ENCODE measurements around the gene ARL2BP.
"Not testable (repeated sequence)": the region's sequence is repeated elsewhere in the genome, so short reads cannot be mapped to it uniquely, and the experiment has no call there.

The ARL2BP gene

GRCh38 chr16:57264950-57265371, 19.9 kb downstream of the ARL2BP start:
- peak; percentile 3 for DNase-seq

- no peak for DNase-seq
Measured at GRCh38 chr16:57265850-57266530, 20.9 kb downstream of the ARL2BP start.

DNA sequence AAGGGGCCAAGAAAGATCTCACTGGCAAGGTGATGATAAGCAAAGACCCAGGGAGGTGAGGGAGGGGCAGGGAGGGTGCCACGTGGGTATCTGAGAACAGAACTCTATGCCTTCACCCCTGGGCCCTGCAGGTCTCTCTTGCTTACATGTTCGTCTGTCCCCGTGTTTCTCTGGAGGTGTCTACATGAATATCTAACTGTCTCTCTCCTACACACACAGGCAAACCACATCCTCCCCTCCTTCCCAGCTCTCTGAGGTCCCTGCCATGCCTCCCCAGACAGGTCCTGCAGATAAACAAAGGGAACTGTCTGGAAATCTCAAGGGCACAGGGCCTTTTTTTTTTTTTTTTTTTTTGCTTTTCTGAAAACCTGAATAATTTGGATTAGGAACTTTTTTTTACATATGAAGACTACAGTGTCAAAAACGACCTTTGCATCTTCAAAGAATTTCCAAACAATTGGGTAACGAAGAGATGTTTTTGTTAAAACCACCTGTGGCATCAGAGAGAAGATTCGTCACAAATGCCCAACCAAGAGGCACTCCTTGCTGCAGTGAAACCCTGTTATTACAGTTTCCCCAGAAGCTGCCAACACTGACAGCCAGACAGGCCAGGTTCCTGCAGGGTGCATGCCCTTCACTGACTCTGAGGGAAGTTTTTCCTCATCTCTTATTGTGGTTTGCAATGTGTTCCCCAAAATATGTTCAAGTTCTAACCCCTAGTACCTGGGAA, 21.6 kb downstream of the ARL2BP start:
- peak; percentile 64 for DNase-seq

DNA sequence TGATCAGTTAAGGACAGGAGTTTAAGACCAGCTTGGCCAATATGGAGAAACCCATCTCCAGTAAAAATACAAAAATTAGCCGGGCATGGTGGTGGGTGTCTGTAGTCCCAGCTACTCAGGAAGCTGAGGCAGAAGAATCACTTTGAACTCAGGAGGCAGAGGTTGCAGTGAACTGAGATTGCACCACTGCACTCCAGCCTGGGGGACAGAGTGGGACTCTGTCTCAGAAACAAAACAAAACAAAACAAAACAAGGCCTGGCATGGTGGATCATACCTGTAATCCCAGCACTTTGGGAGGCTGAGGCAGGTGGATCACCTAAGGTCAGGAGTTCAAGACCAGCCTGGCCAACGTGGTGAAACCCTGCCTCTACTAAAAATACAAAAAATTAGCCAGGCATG, 22.3 kb downstream of the ARL2BP start:
- DNase-seq: peak; percentile 8

DNA sequence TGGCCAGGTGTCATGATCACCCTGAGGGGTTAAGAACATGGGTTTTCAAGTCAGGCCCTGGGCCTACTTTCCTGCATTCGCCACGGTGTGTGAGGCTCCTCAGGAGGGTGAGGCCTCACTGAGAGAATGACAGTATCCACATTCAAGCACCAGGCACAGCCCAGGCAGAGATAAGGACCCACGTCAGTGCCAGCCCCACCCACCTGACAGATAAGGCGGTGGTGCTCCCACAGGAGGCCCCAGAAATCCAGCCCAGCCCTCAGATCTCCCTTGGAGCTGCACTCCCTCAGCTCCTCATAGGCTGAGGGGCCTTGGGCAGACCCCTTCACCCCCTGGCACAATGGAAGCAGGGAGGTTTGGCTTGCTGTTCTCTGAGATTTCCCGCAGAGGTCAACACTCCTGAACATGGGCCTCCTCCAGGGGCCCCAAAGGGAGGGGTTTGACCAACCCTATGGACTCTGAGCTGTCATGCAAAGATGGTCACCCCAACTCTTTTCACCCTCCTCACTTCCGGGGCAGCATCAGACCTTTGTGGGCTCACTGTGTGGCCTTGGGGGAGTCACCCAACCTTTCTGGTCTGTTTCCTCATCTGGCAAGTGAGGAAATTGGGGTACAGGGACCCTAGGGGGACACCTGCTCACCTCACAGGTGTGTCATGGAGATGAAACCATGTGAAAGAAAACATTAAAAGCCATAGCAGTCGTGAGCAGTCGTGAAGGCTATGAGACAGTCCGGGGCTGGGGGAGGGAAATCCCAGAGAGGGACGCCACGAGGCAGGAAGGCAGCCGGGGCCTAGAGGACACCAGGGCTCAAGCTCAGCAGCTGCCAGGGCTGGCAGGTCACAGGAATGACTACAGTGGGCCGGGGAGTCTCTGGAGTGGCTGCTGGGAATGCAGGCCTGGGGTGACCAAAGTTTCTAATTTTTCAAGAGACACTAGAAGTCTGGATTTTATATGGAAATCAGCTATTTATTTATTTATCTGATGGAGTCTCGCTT, 24.0 kb downstream of the ARL2BP start:
- no peak for DNase-seq

GRCh38 chr16:57270221-57271062, 25.4 kb downstream of the ARL2BP start:
- DNase-seq: no peak

DNA sequence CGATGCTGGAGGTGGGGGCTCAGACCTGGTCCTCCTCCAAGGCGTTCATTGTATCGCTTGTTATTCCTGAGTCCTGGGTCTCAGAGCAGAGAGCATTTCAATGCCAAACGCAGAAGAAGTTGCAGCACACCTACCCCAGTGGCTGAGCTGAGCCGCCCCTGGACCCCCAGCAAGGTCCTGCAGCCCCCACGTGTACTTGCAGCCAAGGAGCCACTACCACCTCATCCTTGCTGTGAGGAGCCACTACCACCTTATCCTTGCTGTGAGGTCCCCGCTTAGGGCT, 25.9 kb downstream of the ARL2BP start:
- DNase-seq: no peak

DNA sequence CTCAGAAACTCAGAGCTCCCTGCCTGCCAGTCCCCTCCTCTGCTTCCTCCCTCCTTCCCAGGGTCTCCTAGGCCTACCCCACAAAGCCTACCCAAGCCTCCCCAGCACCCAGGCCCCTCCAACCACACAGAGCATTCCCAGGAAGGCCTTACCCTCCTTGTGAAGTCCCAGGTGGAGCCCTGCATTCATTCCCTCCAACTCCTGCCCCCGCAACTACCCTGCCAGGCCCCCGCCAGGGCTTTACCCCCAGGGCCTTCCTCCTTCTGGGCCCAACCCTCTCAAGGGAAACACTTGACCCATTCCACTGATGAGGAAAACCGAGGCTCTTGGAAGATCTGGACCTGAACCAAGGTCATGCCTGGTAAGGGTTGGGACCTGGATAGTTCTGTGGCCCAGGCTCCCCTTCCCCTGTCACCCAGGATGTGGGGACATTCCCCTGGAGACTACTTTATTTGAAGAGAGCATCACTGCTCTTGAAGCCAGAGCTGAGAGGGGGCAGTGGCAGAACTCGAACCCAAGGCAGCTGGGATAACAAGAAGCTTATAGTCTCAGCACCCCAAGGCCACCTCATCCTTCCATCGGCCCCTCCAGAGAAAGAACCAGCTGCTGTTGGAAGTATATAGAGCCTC, 26.9 kb downstream of the ARL2BP start:
- no peak for DNase-seq

- DNase-seq: no peak
Measured at GRCh38 chr16:57273359-57273758, 28.3 kb downstream of the ARL2BP start.

GRCh38 chr16:57273826-57274225, 28.8 kb downstream of the ARL2BP start:
- no peak for DNase-seq

- not testable (repeated sequence) for DNase-seq
Measured at GRCh38 chr16:57275946-57276345, 30.9 kb downstream of the ARL2BP start.

DNA sequence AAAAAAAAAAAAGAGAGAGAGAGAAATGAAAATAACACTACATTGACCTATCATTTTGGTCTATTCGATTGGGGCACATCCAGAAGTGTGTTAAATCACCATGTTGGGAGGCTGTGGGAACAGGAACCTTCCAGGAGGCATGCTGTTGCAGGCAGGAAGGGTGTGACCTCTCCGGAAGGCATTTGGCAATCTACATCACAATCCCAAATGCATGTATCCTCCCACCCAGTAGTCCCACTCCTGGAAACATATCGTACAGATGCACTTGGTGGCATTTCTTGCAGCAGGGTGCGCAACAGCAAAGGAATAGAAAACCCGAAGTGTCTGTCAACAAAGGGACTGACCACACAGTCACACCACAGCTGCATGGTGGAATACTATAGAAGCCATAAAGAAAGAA, 31.5 kb downstream of the ARL2BP start:
- no peak for DNase-seq

GRCh38 chr16:57277586-57277985, 32.5 kb downstream of the ARL2BP start:
- DNase-seq: peak; percentile 81

DNA sequence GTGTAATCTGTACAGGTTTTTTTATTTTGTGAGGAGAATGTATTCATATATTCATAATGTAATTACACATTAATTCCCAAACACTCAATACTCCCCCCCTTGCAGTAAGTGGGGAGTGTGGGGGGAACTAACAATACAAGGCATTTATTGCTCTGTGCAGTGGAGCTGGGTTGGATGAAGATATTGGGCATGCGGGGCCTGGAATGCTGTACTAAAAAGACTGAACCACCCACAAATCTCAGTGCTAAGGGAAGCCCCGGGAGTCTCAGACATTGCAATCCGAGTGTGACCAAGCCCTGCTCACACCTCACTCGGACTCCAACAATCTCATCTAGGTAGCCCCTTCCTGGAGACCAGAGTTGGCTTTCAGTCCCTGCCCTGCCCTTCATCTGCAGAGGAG, 33.4 kb downstream of the ARL2BP start:
- DNase-seq: no peak

DNA sequence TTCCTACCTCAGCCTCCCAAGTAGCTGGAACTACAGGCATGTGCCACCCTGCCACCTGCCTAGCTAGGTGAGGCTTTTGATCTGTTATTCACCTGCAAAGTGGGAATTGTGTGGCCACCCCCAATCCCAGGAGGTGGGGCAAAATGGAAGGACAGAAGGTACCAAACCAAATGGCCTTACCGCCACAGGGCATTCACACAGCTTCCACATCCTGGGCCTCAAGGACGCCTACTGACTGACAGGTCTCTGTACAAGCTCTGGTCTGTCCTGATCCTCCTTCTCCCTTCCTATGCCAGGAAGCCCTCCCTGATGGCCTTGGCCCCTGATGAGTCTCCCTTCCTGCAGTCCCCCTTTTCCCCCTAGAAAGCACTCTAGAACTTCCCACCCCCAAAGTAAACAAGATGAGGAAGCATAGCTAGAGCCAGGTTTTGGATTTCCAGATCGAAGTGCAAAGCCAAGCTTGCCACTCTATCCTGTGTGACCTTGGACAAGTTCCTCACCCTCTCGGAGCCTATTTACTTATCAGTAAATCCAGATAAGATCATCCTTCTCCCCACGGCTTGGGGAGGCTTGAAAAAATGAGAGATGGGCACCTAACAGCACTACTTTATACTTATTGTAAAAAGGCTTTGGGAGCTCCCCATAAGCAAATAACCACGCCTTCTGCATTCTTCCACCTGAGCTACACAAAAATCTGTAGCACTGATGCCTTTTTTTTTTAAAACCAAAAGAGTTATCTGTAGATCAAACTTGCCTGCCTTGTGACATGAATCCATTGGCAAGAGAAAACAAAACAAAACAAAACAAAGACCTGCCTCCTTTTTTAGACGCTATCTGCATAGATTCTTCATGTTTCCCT, 35.0 kb downstream of the ARL2BP start:
- no peak for DNase-seq

DNA sequence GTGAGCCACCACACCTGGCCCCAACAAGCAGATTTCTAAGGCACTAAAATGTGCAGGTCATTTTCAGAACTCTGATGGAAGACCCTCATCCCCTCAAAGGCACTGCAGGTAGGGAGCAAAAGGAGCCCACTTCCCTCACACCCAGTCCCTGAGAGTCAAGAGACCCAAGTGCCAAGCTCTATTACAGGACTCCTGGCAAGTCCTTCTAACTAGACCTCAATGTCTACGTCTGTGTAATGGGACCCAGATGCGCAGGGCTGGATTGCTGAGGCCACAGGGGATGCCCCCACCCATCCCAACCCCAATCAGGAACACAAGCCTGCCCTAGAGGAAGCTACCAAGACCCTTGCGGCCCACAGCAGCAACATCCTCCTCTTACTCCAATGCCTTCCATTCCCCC, 36.7 kb downstream of the ARL2BP start:
- DNase-seq: no peak

DNA sequence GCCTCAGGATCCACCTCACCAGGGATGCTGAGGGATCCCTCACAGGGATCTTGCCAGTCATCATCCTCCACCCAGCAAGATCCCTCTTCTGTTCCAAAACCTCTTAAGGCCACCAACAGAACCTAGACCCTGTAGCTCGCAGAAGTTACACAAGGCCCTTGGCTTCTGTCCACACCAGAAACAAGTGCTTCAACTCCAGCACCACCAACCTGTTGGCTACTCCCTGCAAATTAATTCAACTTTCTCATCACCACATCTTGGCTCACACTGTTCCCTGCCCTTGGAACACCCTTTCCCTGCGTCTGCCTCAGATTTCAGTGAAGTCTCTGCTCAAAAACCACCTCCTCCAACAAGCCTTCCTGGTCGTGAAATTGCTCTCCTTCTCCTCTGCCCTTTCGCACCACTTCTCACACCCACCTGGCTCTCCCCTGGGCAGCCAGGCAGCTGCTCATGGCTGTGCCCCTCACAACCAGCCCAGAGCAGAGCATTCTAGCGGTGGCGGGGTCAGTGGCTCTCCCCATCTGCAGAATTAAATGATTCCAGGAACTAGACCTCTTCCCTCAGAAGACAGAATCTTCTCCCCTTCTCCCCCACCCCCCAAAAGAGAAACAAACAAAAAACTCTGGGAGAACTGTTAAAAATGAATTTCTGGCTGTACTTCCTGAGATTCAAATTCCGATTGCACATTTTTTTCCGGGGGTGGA, 37.6 kb downstream of the ARL2BP start:
- DNase-seq: no peak

DNA sequence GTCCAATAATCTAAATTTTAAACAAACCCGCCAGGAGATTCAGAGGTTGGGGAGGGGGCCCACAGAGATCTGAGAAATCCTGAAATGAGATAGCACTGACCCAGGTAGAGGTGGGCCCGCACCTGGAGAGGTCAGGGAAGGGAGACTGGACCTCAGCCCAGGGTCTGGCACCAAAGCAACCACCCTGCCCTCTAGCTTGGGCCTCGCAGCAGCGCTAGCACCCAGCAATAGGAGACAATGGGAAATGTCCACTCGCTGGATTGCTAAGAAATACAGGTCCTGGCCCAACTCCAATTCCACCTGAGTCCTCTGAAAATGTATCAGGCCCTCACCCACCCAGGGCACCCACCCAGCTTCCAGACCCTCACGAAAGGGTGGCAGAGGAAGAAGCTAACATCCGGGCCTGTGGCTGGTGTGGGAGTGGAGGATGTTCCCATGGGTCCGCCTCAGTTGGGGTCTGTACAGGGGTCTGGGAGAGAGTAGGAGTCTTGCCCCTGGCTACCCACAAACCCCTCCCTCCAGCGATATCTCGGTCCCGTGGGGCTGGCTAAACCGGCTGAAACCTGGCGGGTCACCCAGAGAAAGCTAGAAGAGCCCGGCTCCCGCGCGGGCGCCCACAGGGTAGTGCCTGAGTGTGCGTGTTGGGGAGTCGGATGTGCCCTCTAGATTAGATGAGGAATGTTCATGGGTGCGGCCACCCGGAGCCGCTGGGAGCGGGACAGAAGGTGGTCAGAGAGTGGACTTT, 38.3 kb downstream of the ARL2BP start:
- no peak for DNase-seq

GRCh38 chr16:57283959-57284208, 38.8 kb downstream of the ARL2BP start:
- no peak for DNase-seq

All from CD4-positive, alpha-beta T cell treated with Interleukin-4 for 4 hours (primary cell).